Left renal cortex interstitium (tissue), 4 donors: Measurements from ENCODE around the gene HOXA13. TPM values are rescaled to one million over a fixed set of nuclear protein-coding genes. Genes with fewer than 3 reads are reported as not detected.

ENCODE experiments used
- DNase-seq, 4 donors: peaks; one replicate each; pipeline ENCODE4 v3.0.0-alpha.2; 2013; ENCODE audit warnings: low read depth in 4 of 4, low spot score in 2 of 4, missing footprints in 1 of 4
- polyA plus RNA-seq, 4 donors: library from polyadenylated mRNA; unstranded; fragments of 120-200 nt; gene quantifications; one replicate each; pipeline ENCODE4 v1.2.1, GENCODE V29; 2013; ENCODE audit not compliant: insufficient read length in 4 of 4

The HOXA13 gene
- polyA plus RNA-seq, 4 donors = 0.21 TPM; not detected in 3

- DNase-seq = no peak
Observed at GRCh38 chr7:27182861-27183681, 16.8 kb downstream of the HOXA13 start.

- no peak for DNase-seq
Observed at GRCh38 chr7:27182285-27182841, 17.5 kb downstream of the HOXA13 start.

GRCh38 chr7:27181795-27182275 lies 18.1 kb downstream of the HOXA13 start:
- DNase-seq = no peak

GRCh38 chr7:27180431-27181420 lies 19.2 kb downstream of the HOXA13 start:
- DNase-seq = no peak

- peak in 1 of 4 donors; percentile 88 for DNase-seq
Observed at GRCh38 chr7:27179503-27180430, 20.1 kb downstream of the HOXA13 start.

GRCh38 chr7:27179030-27179429 lies 20.9 kb downstream of the HOXA13 start:
- no peak for DNase-seq

- DNase-seq = no peak
Observed at GRCh38 chr7:27178366-27178765, 21.5 kb downstream of the HOXA13 start.

GRCh38 chr7:27177795-27178320 lies 22.0 kb downstream of the HOXA13 start:
- no peak for DNase-seq

- DNase-seq = no peak
Observed at GRCh38 chr7:27176962-27177794, 22.7 kb downstream of the HOXA13 start.

- DNase-seq = no peak
Observed at GRCh38 chr7:27176524-27176845, 23.4 kb downstream of the HOXA13 start.

GRCh38 chr7:27175626-27176523 lies 24.0 kb downstream of the HOXA13 start:
- DNase-seq = no peak

- no peak for DNase-seq
Observed at GRCh38 chr7:27174874-27175625, 24.8 kb downstream of the HOXA13 start.

- DNase-seq = no peak
Observed at GRCh38 chr7:27173956-27174873, 25.7 kb downstream of the HOXA13 start, which contains the start of gene HOXA10. Gene HOXA10, minus strand, starts transcription at chr7:27174320. Its CDS starts 14 bp downstream, at chr7:27174306.

- no peak for DNase-seq
Observed at GRCh38 chr7:27173511-27173955, 26.4 kb downstream of the HOXA13 start.

GRCh38 chr7:27172823-27173510 lies 26.9 kb downstream of the HOXA13 start:
- DNase-seq = no peak
